Lower lobe of right lung (tissue), 2 donors: Measurements from ENCODE around the gene EIF2A. TPM values are rescaled to one million over a fixed set of nuclear protein-coding genes. Genes with fewer than 3 reads are reported as not detected.

Experiments
- ATAC-seq, 2 donors: fragments of 200-7000 bp; cut with Tn5 transposase; one replicate each; pipeline ENCODE4 v1.9.1; 2020 to 2022; ENCODE audit warnings: mild to moderate bottlenecking in 2 of 2, moderate library complexity in 2 of 2
- DNase-seq: peaks from one replicate; pipeline ENCODE4 v3.0.0-alpha.2; 2020
- H3K27ac ChIP-seq: fragments of 200-600 bp; one replicate; pipeline ENCODE4 v1.8.0; 2022
- H3K27me3 ChIP-seq: fragments of 200-600 bp; one replicate; pipeline ENCODE4 v1.8.0; 2022; ENCODE audit warnings: low read depth
- H3K36me3 ChIP-seq: fragments of 200-600 bp; one replicate; pipeline ENCODE4 v1.8.0; 2022; ENCODE audit warnings: mild to moderate bottlenecking
- H3K4me1 ChIP-seq: fragments of 200-600 bp; one replicate; pipeline ENCODE4 v1.8.0; 2022
- H3K4me3 ChIP-seq: fragments of 200-600 bp; one replicate; pipeline ENCODE4 v1.8.0; 2022; ENCODE audit warnings: mild to moderate bottlenecking
- H3K9me3 ChIP-seq: fragments of 200-600 bp; one replicate; pipeline ENCODE4 v1.8.0; 2022
- intact Hi-C: fragments of 100-400 bp; cut with DNase I; formaldehyde crosslinking; loops from one replicate; pipeline ENCODE4 v1.11.0; 2022
- total RNA-seq: library from RNA; stranded (reverse); fragmentation: NEBNext Ultra II Directional; extraction: Animal tissue kit (Norgen Biotek cat#: 25700); gene quantifications from one replicate; pipeline ENCODE4 v1.2.1, GENCODE V29; 2021
- TF ChIP-seq, protein P1 (sequence below): fragments of 200-600 bp; IDR thresholded peaks from one replicate; pipeline ENCODE4 v1.8.0; 2022; ENCODE audit warnings: antibody characterized with exemption, mild to moderate bottlenecking
- donor health status: DM: no; HTN: yes; CAD: no; lungs with severe emphysema.

The EIF2A gene
- total RNA-seq, 1 donor from 2014 or later = 91.9 TPM

GRCh38 chr3:150609988-150610387 is 63.4 kb downstream of the EIF2A start:
- no peak for ATAC-seq
- Histone ChIP-seq H3K9me3 (no peaks in the 10 kb centered on the region), H3K36me3 (peaks cover 11% of the 10 kb centered on the region), H3K4me3 (no peak overlapping the region), H3K27ac (no peak overlapping the region), H3K27me3 (no peaks in the 10 kb centered on the region), H3K4me1 (peaks cover 49% of the 10 kb centered on the region)
- TF ChIP-seq, protein P1, sequence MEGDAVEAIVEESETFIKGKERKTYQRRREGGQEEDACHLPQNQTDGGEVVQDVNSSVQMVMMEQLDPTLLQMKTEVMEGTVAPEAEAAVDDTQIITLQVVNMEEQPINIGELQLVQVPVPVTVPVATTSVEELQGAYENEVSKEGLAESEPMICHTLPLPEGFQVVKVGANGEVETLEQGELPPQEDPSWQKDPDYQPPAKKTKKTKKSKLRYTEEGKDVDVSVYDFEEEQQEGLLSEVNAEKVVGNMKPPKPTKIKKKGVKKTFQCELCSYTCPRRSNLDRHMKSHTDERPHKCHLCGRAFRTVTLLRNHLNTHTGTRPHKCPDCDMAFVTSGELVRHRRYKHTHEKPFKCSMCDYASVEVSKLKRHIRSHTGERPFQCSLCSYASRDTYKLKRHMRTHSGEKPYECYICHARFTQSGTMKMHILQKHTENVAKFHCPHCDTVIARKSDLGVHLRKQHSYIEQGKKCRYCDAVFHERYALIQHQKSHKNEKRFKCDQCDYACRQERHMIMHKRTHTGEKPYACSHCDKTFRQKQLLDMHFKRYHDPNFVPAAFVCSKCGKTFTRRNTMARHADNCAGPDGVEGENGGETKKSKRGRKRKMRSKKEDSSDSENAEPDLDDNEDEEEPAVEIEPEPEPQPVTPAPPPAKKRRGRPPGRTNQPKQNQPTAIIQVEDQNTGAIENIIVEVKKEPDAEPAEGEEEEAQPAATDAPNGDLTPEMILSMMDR = no peak
- intact Hi-C loops = no loop called here
- DNase-seq = no peak

DNA sequence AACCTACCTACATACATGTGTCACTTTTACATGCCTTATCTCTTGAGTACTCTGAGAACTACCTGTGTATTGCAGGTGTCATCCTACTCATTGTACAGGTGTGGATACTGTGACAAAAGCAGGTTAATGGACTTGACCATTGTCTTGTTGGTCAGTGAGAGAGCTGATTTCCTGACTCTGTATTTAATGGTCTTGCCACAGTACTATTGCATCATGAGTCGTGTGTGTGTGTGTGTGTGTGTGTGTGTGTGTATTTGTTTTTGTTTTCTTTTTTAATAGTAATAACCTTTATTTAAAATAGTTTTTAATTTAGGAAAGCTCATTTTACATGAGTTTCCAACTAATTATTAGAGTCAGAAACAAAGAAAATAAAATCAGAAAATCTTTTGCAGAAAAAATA is 64.2 kb downstream of the EIF2A start:
- DNase-seq (no peak), ATAC-seq (no peak)
- TF ChIP-seq, protein P1 = no peak
- Histone ChIP-seq H3K36me3 (peaks cover 11% of the 10 kb centered on the region), H3K27ac (no peak overlapping the region), H3K4me3 (no peak overlapping the region), H3K4me1 (peaks cover 41% of the 10 kb centered on the region), H3K27me3 (no peaks in the 10 kb centered on the region), H3K9me3 (no peaks in the 10 kb centered on the region)
- intact Hi-C loops = no loop called here

- no peaks in the 10 kb centered on the region for H3K9me3 ChIP-seq
- no peak overlapping the region for H3K4me3 ChIP-seq
- H3K4me1 ChIP-seq = peaks cover 33% of the 10 kb centered on the region
- peaks cover 11% of the 10 kb centered on the region for H3K36me3 ChIP-seq
- TF ChIP-seq, protein P1 = no peak
- no peak for ATAC-seq
- no peak overlapping the region for H3K27ac ChIP-seq
- no peak for DNase-seq
- intact Hi-C loops = no loop called here
- H3K27me3 ChIP-seq = no peaks in the 10 kb centered on the region
Measured at GRCh38 chr3:150611666-150612065, 65.1 kb downstream of the EIF2A start.

- intact Hi-C loops = no loop called here
- no peaks in the 10 kb centered on the region for H3K27me3 ChIP-seq
- no peak overlapping the region for H3K27ac ChIP-seq
- no peak for ATAC-seq
- DNase-seq = no peak
- peaks cover 25% of the 10 kb centered on the region for H3K4me1 ChIP-seq
- no peak overlapping the region for H3K4me3 ChIP-seq
- H3K36me3 ChIP-seq = peaks cover 11% of the 10 kb centered on the region
- no peaks in the 10 kb centered on the region for H3K9me3 ChIP-seq
- TF ChIP-seq, protein P1 = no peak
Measured at GRCh38 chr3:150612494-150612893, 65.9 kb downstream of the EIF2A start.

GRCh38 chr3:150613034-150613433 is 66.4 kb downstream of the EIF2A start:
- Histone ChIP-seq H3K9me3 (no peaks in the 10 kb centered on the region), H3K4me1 (peaks cover 21% of the 10 kb centered on the region), H3K36me3 (peaks cover 11% of the 10 kb centered on the region), H3K27ac (no peak overlapping the region), H3K27me3 (no peaks in the 10 kb centered on the region), H3K4me3 (no peak overlapping the region)
- intact Hi-C loops = no loop called here
- DNase-seq = no peak
- TF ChIP-seq, protein P1 = no peak
- no peak for ATAC-seq
